Activated CD8-positive, alpha-beta T cell treated with anti-CD3 and anti-CD28 coated beads for 36 hours (primary cell): ENCODE data around the gene CAMTA1. TPM values are rescaled to one million over a fixed set of nuclear protein-coding genes. Genes with fewer than 3 reads are reported as not detected.

Source experiments
- ATAC-seq: fragments of 200-7000 bp; cut with Tn5 transposase; one replicate; pipeline ENCODE4 v1.10.0; 2021; ENCODE audit warnings: mild to moderate bottlenecking, moderate library complexity
- CTCF ChIA-PET: fragments of 350-600 bp; sonication (Branson Sonifier 250); formaldehyde crosslinking; loops from one replicate; lab custom pipeline; 2021; ENCODE audit warnings: antibody characterized with exemption; lab: Charles Lee
- POLR2A ChIA-PET: fragments of 350-600 bp; sonication (Branson Sonifier 250); formaldehyde crosslinking; loops from one replicate; lab custom pipeline; 2021; ENCODE audit warnings: antibody characterized with exemption; lab: Charles Lee
- DNase-seq: peaks from one replicate; pipeline ENCODE4 v3.0.0-alpha.2; 2020
- H3K27ac Mint-ChIP-seq: one replicate; pipeline ENCODE4 v1.8.0; 2021; ENCODE audit warnings: mild to moderate bottlenecking, mixed read lengths
- H3K27me3 Mint-ChIP-seq: one replicate; pipeline ENCODE4 v1.8.0; 2021; ENCODE audit warnings: mixed read lengths
- H3K36me3 Mint-ChIP-seq: one replicate; pipeline ENCODE4 v1.8.0; 2021; ENCODE audit warnings: low read depth, mixed read lengths
- H3K4me1 Mint-ChIP-seq: one replicate; pipeline ENCODE4 v1.8.0; 2021; ENCODE audit warnings: low read depth, mixed read lengths
- H3K4me3 Mint-ChIP-seq: one replicate; pipeline ENCODE4 v1.8.0; 2021; ENCODE audit warnings: mild to moderate bottlenecking, moderate library complexity, mixed read lengths
- H3K9me3 Mint-ChIP-seq: one replicate; pipeline ENCODE4 v1.8.0; 2021; ENCODE audit warnings: mixed read lengths
- CTCF ChIP-seq: fragments of 200-600 bp; IDR thresholded peaks from one replicate; pipeline ENCODE4 v1.8.0; 2022; ENCODE audit warnings: antibody characterized with exemption, mild to moderate bottlenecking
- intact Hi-C: fragments of 100-400 bp; cut with micrococcal nuclease; formaldehyde crosslinking; loops from one replicate; pipeline ENCODE4 v1.10.0; 2022
- total RNA-seq, 2 experiments: library from RNA; stranded (reverse); gene quantifications; one replicate each; pipeline ENCODE4 v1.2.3, GENCODE V29; 2021

CAMTA1 gene
- total RNA-seq, 2 experiments from 2014 or later, result 67.7 to 70.9 TPM

GRCh38 chr1:7671146-7671465, 885.9 kb downstream of the CAMTA1 start:
- ATAC-seq, result no peak
- intact Hi-C loops, result loop anchor here (10.0 kb wide), 1 partner anchor 224 kb away; no protein-coding TSS in a partner anchor
- DNase-seq, result no peak
- Mint-ChIP-seq H3K27me3 (peaks cover 7% of the 10 kb centered on the region), H3K36me3 (no peaks in the 10 kb centered on the region), H3K4me1 (peaks cover 4% of the 10 kb centered on the region), H3K27ac (no peak overlapping the region), H3K4me3 (no peak overlapping the region), H3K9me3 (no peaks in the 10 kb centered on the region)
- ChIA-PET CTCF (interaction anchor here (6.3 to 22.6 kb wide), 2 partner anchors 9 to 79 kb away, joined by 118 to 589 read pairs; no protein-coding TSS in a partner anchor), POLR2A (interaction anchor here (1.0 kb wide), 1 partner anchor 9 kb away, joined by 3 read pairs; no protein-coding TSS in a partner anchor)
- no peak for TF ChIP-seq CTCF

- ATAC-seq, result no peak
- intact Hi-C loops, result loop anchor here (10.0 kb wide), 1 partner anchor 223 kb away; no protein-coding TSS in a partner anchor
- Mint-ChIP-seq H3K36me3 (no peaks in the 10 kb centered on the region), H3K4me3 (no peak overlapping the region), H3K27me3 (peaks cover 7% of the 10 kb centered on the region), H3K4me1 (peaks cover 4% of the 10 kb centered on the region), H3K27ac (no peak overlapping the region), H3K9me3 (no peaks in the 10 kb centered on the region)
- CTCF ChIA-PET, result interaction anchor here (22.6 kb wide), 1 partner anchor 79 kb away, joined by 589 read pairs; no protein-coding TSS in a partner anchor
- POLR2A ChIA-PET, result no interaction called here
- TF ChIP-seq CTCF, result no peak
- DNase-seq, result no peak
Measured at GRCh38 chr1:7671676-7672075, 886.4 kb downstream of the CAMTA1 start.

GRCh38 chr1:7672864-7673263, 887.6 kb downstream of the CAMTA1 start:
- Mint-ChIP-seq H3K4me3 (no peak overlapping the region), H3K27me3 (peaks cover 7% of the 10 kb centered on the region), H3K36me3 (no peaks in the 10 kb centered on the region), H3K9me3 (no peaks in the 10 kb centered on the region), H3K27ac (no peak overlapping the region), H3K4me1 (peaks cover 3% of the 10 kb centered on the region)
- CTCF ChIA-PET, result interaction anchor here (22.6 kb wide), 1 partner anchor 77 kb away, joined by 589 read pairs; no protein-coding TSS in a partner anchor
- no peak for DNase-seq
- POLR2A ChIA-PET, result no interaction called here
- intact Hi-C loops, result loop anchor here (10.0 kb wide), 1 partner anchor 222 kb away; no protein-coding TSS in a partner anchor
- no peak for ATAC-seq
- no peak for TF ChIP-seq CTCF

GRCh38 chr1:7674972-7675371, 889.7 kb downstream of the CAMTA1 start:
- H3K27ac Mint-ChIP-seq, result no peak overlapping the region
- POLR2A ChIA-PET, result no interaction called here
- no peak overlapping the region for H3K4me3 Mint-ChIP-seq
- H3K36me3 Mint-ChIP-seq, result no peaks in the 10 kb centered on the region
- no peak for ATAC-seq
- TF ChIP-seq CTCF, result no peak
- DNase-seq, result no peak
- H3K9me3 Mint-ChIP-seq, result no peaks in the 10 kb centered on the region
- peaks cover 7% of the 10 kb centered on the region for H3K27me3 Mint-ChIP-seq
- no peaks in the 10 kb centered on the region for H3K4me1 Mint-ChIP-seq
- CTCF ChIA-PET, result interaction anchor here (9.6 to 22.6 kb wide), 2 partner anchors 7 to 75 kb away, joined by 118 to 589 read pairs; no protein-coding TSS in a partner anchor
- intact Hi-C loops, result loop anchor here (10.0 kb wide), 1 partner anchor 220 kb away; no protein-coding TSS in a partner anchor

GRCh38 chr1:7675431-7676273, 890.4 kb downstream of the CAMTA1 start:
- Mint-ChIP-seq H3K9me3 (no peaks in the 10 kb centered on the region), H3K4me3 (no peak overlapping the region), H3K4me1 (no peaks in the 10 kb centered on the region), H3K36me3 (no peaks in the 10 kb centered on the region), H3K27me3 (peaks cover 3% of the 10 kb centered on the region), H3K27ac (no peak overlapping the region)
- no peak for DNase-seq
- intact Hi-C loops, result loop anchor here (10.0 kb wide), 1 partner anchor 219 kb away; no protein-coding TSS in a partner anchor
- ChIA-PET POLR2A (no interaction called here), CTCF (interaction anchor here (9.6 to 22.6 kb wide), 2 partner anchors 7 to 75 kb away, joined by 118 to 589 read pairs; no protein-coding TSS in a partner anchor)
- no peak for TF ChIP-seq CTCF
- ATAC-seq, result no peak
